Measurements from ENCODE around the gene CRYZ. TPM values are rescaled to one million over a fixed set of nuclear protein-coding genes. Genes with fewer than 3 reads are reported as not detected.
A peak's percentile ranks its signal among the peaks of the same experiment; 100 is the strongest.

Gene CRYZ
- total and polyA plus RNA-seq, 2 donors (not counting 3 experiments of a cell fraction or from before 2014, with no cell fraction given), result 24.5 to 32.7 TPM

DNA sequence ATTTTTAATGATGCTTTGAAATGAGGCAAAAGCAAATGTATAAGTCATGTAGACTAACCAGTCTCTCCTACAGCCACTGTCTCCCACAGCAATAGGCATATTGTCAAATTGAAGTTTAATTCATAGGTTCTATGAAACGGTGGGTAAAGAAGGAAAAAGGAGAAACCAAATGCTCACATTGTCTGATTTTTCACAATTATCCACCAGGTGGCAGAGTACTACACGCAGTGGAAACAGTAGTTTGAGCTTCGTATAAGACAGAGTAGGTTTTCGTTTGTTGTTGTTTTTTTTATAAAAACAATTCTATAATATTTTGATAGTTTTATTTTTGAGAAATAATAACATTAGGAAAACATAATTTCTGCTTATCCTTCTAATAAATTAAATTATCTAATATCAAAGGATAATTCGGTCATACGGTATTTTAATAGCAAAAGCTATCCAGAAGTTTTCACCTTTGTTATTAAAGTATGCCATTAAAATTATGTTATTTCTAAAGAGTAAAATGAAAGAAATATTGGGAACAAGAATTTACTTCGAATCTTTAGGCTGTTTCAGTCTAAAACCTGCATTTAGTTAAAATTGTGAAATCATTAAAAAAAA lies 39.2 kb upstream of the CRYZ start:
- H3K9me1 ChIP-seq (replicated peaks; ENCODE audit: control insufficient read depth, extremely low read depth, insufficient read depth, low read length), result no peaks in the 10 kb centered on the region
- intact Hi-C loops (cut with micrococcal nuclease), result loop anchor here (1.0 to 5.0 kb wide), 3 partner anchors 365 to 860 kb away; no protein-coding TSS in a partner anchor
- no peak overlapping the region for H3K9ac ChIP-seq (replicated peaks; ENCODE audit: extremely low read depth, insufficient read depth, low read length)
- H3K4me1 ChIP-seq (ENCODE audit: control insufficient read depth, extremely low read depth, insufficient read depth, low read length), result no peaks in the 10 kb centered on the region
- ChIA-PET CTCF (interaction anchor here (0.6 to 7.1 kb wide), 39 partner anchors 10 to 1045 kb away, joined by 3 to 279 read pairs (median 4); partner anchors contain the start of gene LHX8), POLR2A (no interaction called here)
- H3K36me3 ChIP-seq (ENCODE audit: control insufficient read depth in 2 of 2, extremely low read depth in 1 of 2, insufficient read depth in 2 of 2, low read length in 2 of 2), result no peaks in the 10 kb centered on the region
- peak overlapping the region; percentile 11 for H3K4me2 ChIP-seq (ENCODE audit: insufficient read depth, low read length)
- no peaks in the 10 kb centered on the region for H3K9me3 ChIP-seq (replicated peaks; ENCODE audit: control insufficient read depth, insufficient read depth, low read length)
- dilution Hi-C loops (cut with MboI; ENCODE audit: extremely low pct_ligation_motif_present, low sequenced_read_pairs), result no loop called here
- no peak overlapping the region for H3K4me3 ChIP-seq (replicated peaks in 1 of 3; ENCODE audit: insufficient read depth in 1 of 3, low read depth in 1 of 3, low read length in 3 of 3)
- H2AFZ ChIP-seq (ENCODE audit: low read depth, low read length), result no peak overlapping the region
- no TSS peak for BruUV-seq (replicated peaks)
- H3K79me2 ChIP-seq (ENCODE audit: control insufficient read depth, insufficient read depth, low read length), result no peaks in the 10 kb centered on the region
- peak; percentile 59 for FAIRE-seq
- no peaks in the 10 kb centered on the region for H4K20me1 ChIP-seq (replicated peaks; ENCODE audit: control insufficient read depth, extremely low read depth, insufficient read depth, low read length)
- peak; percentile 58 for DNase-seq (ENCODE audit: low read depth, low spot score)
- no peak for TF ChIP-seq MYC (IDR thresholded peaks at IDR 0.05; ENCODE audit: low read depth, low read length)
- TF ChIP-seq, protein P1, sequence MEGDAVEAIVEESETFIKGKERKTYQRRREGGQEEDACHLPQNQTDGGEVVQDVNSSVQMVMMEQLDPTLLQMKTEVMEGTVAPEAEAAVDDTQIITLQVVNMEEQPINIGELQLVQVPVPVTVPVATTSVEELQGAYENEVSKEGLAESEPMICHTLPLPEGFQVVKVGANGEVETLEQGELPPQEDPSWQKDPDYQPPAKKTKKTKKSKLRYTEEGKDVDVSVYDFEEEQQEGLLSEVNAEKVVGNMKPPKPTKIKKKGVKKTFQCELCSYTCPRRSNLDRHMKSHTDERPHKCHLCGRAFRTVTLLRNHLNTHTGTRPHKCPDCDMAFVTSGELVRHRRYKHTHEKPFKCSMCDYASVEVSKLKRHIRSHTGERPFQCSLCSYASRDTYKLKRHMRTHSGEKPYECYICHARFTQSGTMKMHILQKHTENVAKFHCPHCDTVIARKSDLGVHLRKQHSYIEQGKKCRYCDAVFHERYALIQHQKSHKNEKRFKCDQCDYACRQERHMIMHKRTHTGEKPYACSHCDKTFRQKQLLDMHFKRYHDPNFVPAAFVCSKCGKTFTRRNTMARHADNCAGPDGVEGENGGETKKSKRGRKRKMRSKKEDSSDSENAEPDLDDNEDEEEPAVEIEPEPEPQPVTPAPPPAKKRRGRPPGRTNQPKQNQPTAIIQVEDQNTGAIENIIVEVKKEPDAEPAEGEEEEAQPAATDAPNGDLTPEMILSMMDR (IDR thresholded peaks at IDR 0.05; ENCODE audit: extremely low read depth in 1 of 2, insufficient read depth in 1 of 2, low read depth in 1 of 2, low read length in 2 of 2), result peak; percentile 48 to 52
- no peak overlapping the region for H3K27ac ChIP-seq (ENCODE audit: insufficient read depth, low read depth, low read length)
- H3K27me3 ChIP-seq (ENCODE audit: control insufficient read depth in 2 of 2, insufficient read depth in 2 of 2, low read length in 2 of 2), result peaks cover 8 to 44% of the 10 kb centered on the region in 2 experiments

DNA sequence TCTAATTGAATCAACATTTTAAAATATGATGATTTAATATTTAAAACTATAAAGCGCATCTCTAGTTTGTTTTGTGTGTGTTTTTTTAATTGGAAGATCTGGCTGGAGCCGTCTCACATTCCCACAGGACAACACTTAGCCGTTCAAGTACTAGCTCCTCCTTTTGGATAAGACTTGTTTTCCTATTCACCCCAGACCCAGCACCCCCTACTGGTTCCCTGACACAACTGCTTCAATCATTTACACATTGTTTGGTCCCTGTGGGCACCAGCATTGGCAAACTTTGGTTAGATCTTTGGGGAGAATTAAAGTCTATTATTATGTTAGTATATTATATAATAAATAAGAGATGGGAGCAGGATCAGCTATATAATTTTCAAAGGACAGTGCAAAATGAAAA lies 34.6 kb upstream of the CRYZ start:
- Histone ChIP-seq H3K4me1 (ENCODE audit: control insufficient read depth, extremely low read depth, insufficient read depth, low read length) (no peaks in the 10 kb centered on the region), H4K20me1 (replicated peaks; ENCODE audit: control insufficient read depth, extremely low read depth, insufficient read depth, low read length) (no peaks in the 10 kb centered on the region), H3K9me3 (replicated peaks; ENCODE audit: control insufficient read depth, insufficient read depth, low read length) (no peaks in the 10 kb centered on the region), H3K79me2 (ENCODE audit: control insufficient read depth, insufficient read depth, low read length) (no peaks in the 10 kb centered on the region), H3K9me1 (replicated peaks; ENCODE audit: control insufficient read depth, extremely low read depth, insufficient read depth, low read length) (no peaks in the 10 kb centered on the region), H3K9ac (replicated peaks; ENCODE audit: extremely low read depth, insufficient read depth, low read length) (no peak overlapping the region), H3K4me2 (ENCODE audit: insufficient read depth, low read length) (no peak overlapping the region), H3K36me3 (ENCODE audit: control insufficient read depth in 2 of 2, extremely low read depth in 1 of 2, insufficient read depth in 2 of 2, low read length in 2 of 2) (peaks cover 4 to 5% of the 10 kb centered on the region in 2 experiments), H3K4me3 (replicated peaks in 1 of 3; ENCODE audit: insufficient read depth in 1 of 3, low read depth in 1 of 3, low read length in 3 of 3) (no peak overlapping the region), H3K27me3 (ENCODE audit: control insufficient read depth in 2 of 2, insufficient read depth in 2 of 2, low read length in 2 of 2) (peaks cover 0 to 9% of the 10 kb centered on the region in 2 experiments), H3K27ac (ENCODE audit: insufficient read depth, low read depth, low read length) (no peak overlapping the region), H2AFZ (ENCODE audit: low read depth, low read length) (no peak overlapping the region)
- no TSS peak for BruUV-seq (replicated peaks)
- TF ChIP-seq, protein P2, sequence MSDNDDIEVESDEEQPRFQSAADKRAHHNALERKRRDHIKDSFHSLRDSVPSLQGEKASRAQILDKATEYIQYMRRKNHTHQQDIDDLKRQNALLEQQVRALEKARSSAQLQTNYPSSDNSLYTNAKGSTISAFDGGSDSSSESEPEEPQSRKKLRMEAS (IDR thresholded peaks at IDR 0.05; ENCODE audit: insufficient read depth, insufficient read length), result no peak
- TF ChIP-seq JUN (IDR thresholded peaks at IDR 0.05; ENCODE audit: borderline replicate concordance, insufficient read depth, insufficient read length, low read depth) (no peak), MYC (IDR thresholded peaks at IDR 0.05; ENCODE audit: low read depth, low read length) (no peak), POLR2AphosphoS5 (IDR thresholded peaks at IDR 0.05; ENCODE audit: insufficient read depth, low read depth, low read length) (no peak)
- TF ChIP-seq, protein P1 (IDR thresholded peaks at IDR 0.05; ENCODE audit: extremely low read depth in 1 of 2, insufficient read depth in 1 of 2, low read depth in 1 of 2, low read length in 2 of 2), result peak; percentile 31
- no peak for DNase-seq (ENCODE audit: low read depth, low spot score)
- ChIA-PET POLR2A (no interaction called here), CTCF (interaction anchor here (0.7 to 1.0 kb wide), 5 partner anchors 33 to 442 kb away, joined by 3 read pairs; partner anchors contain the start of genes CRYZ and TYW3)
- FAIRE-seq, result no peak
- dilution Hi-C loops (cut with MboI; ENCODE audit: extremely low pct_ligation_motif_present, low sequenced_read_pairs), result no loop called here
- intact Hi-C loops (cut with micrococcal nuclease), result no loop called here

Measured in endothelial cell of umbilical vein (primary cell).